Ascending aorta (tissue), 2 donors: ENCODE measurements around the gene NDUFB10. TPM values are rescaled to one million over a fixed set of nuclear protein-coding genes. Genes with fewer than 3 reads are reported as not detected.

ENCODE experiments used
- DNase-seq, 2 donors: peaks; one replicate each; pipeline ENCODE4 v3.0.0-alpha.2; 2019; ENCODE audit warnings: low spot score in 2 of 2
- H3K27ac ChIP-seq, 2 donors: fragments of 200-600 bp; sonication (generic); one replicate each; pipeline ENCODE4 v1.5.1; 2016 to 2017; ENCODE audit warnings: mild to moderate bottlenecking in 1 of 2
- H3K27me3 ChIP-seq: fragments of 200-600 bp; sonication (generic); one replicate; pipeline ENCODE4 v1.5.1; 2017
- H3K36me3 ChIP-seq, 2 donors: fragments of 200-600 bp; sonication (generic); one replicate each; pipeline ENCODE4 v1.5.1; 2016
- H3K4me1 ChIP-seq, 2 donors: fragments of 200-600 bp; sonication (generic); one replicate each; pipeline ENCODE4 v1.5.1; 2016 to 2017; ENCODE audit warnings: mild to moderate bottlenecking in 1 of 2
- H3K4me3 ChIP-seq, 2 donors: fragments of 200-600 bp; sonication (generic); one replicate each; pipeline ENCODE4 v1.5.1; 2016 to 2017; ENCODE audit warnings: mild to moderate bottlenecking in 1 of 2
- H3K9me3 ChIP-seq, 2 donors: fragments of 200-600 bp; sonication (generic); one replicate each; pipeline ENCODE4 v1.5.1; 2016
- intact Hi-C: fragments of 100-400 bp; cut with DNase I; formaldehyde crosslinking; loops from one replicate; pipeline ENCODE4 v1.15.1; 2023
- total RNA-seq: library from RNA; depleted of rRNA; stranded (reverse); fragments of >200 nt; gene quantifications from one replicate; pipeline ENCODE4 v1.1.0, GENCODE V29; 2016
- TF ChIP-seq, protein P1 (sequence below), 3 experiments: fragments of 200-600 bp in 2 of 3; fragments of 450-650 bp in 1 of 3; sonication (generic) in 2 of 3; IDR thresholded peaks; one replicate each; pipeline ENCODE4 v1.5.1; 2016 to 2019; ENCODE audit warnings: antibody characterized with exemption in 3 of 3, mild to moderate bottlenecking in 1 of 3, moderate library complexity in 1 of 3

The NDUFB10 gene
- total RNA-seq, 1 donor from 2014 or later = 68.2 TPM

DNA sequence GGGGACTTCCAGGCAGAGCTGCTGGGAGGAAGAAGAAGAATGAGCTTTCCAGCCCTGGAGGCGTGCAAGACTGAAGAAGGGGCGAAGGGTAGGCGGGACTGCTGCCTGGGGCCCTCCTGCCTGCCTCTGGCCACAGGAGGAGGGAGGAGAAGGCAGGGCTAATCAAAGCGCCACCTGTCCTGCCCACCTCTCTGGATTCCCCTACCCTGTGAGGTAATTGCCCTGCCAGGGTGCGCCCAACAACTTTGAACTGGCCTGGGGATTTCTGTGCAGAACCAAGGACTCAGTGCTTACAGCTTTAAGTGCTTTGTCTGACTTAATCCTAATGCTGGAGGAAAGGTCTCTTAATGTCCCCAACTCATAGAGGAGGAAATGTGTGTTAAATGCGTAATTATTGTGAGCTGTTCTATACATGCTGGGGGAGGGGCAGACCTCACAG lies 22.1 kb downstream of the NDUFB10 start, which contains the start of gene NOXO1:
Gene NOXO1 (minus strand): TSS at position 72 of the 439 bp plus-strand sequence. CDS start 290 bp downstream, outside the sequence.
- no peak for DNase-seq
- intact Hi-C loops = no loop called here
- TF ChIP-seq, protein P1, sequence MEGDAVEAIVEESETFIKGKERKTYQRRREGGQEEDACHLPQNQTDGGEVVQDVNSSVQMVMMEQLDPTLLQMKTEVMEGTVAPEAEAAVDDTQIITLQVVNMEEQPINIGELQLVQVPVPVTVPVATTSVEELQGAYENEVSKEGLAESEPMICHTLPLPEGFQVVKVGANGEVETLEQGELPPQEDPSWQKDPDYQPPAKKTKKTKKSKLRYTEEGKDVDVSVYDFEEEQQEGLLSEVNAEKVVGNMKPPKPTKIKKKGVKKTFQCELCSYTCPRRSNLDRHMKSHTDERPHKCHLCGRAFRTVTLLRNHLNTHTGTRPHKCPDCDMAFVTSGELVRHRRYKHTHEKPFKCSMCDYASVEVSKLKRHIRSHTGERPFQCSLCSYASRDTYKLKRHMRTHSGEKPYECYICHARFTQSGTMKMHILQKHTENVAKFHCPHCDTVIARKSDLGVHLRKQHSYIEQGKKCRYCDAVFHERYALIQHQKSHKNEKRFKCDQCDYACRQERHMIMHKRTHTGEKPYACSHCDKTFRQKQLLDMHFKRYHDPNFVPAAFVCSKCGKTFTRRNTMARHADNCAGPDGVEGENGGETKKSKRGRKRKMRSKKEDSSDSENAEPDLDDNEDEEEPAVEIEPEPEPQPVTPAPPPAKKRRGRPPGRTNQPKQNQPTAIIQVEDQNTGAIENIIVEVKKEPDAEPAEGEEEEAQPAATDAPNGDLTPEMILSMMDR (IDR thresholded peaks at IDR 0.05) = no peak
- Histone ChIP-seq H3K27me3 (peaks cover 17% of the 10 kb centered on the region), H3K4me1 (peaks cover 10 to 16% of the 10 kb centered on the region in 2 donors), H3K4me3 (no peak within 1 kb of the TSS), H3K36me3 (peaks cover 34 to 37% of the 10 kb centered on the region in 2 donors), H3K9me3 (no peaks in the 10 kb centered on the region), H3K27ac (no peak within 1 kb of the TSS)

DNA sequence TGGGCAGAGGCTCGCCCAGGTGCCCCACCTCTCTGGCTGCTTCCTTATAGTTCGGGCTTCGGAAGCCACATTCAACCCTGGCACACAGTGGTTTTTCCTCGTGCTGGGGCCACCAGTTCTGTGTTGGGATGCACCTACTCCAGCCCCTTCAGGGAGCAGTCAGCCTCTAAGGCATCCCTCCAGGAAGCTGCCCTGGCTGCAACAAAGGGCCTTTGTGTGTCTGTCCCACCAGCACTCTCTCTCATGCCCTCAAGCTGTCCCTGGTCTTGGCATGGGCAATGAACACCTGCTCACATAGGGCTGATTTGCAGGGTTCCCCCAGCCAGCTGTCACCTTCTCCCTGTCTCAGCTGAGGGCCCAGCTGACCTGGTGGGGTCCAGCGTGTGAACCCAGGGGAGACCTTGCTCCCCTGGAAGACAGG lies 22.7 kb downstream of the NDUFB10 start:
- Histone ChIP-seq H3K9me3 (no peaks in the 10 kb centered on the region), H3K4me3 (no peak overlapping the region), H3K4me1 (peaks cover 10 to 16% of the 10 kb centered on the region in 2 donors), H3K27ac (no peak overlapping the region), H3K27me3 (peaks cover 17% of the 10 kb centered on the region), H3K36me3 (peaks cover 30 to 35% of the 10 kb centered on the region in 2 donors)
- TF ChIP-seq, protein P1 (IDR thresholded peaks at IDR 0.05) = no peak
- DNase-seq = no peak
- intact Hi-C loops = no loop called here

DNA sequence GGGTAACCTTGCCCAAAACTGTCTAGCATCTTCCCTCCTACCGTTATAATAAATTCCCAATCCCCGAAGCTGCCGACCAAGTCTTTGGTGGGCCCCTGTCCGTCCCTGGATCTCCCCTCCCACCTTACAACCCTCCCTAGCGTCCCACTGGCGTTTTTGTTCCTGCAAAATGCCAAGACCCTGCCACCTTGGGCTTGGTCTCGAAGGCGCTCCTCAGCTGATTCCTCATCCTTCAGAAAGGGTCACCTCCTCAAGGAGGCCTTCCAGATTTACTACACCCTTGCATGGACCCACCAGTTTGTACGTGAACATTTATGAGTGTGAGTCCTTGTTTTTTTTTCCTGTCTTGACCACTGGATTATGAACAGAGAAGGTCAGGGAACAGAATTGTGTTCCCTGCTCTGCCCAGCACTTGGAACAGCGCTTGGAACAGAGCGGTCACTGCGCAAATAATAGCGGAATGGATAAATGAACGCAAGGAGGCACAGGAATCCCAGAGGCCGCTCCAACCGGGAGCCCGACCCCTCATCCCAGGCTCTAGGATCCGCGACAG lies 23.7 kb downstream of the NDUFB10 start:
- TF ChIP-seq, protein P1 (IDR thresholded peaks at IDR 0.05) = no peak
- DNase-seq = no peak
- Histone ChIP-seq H3K4me1 (peaks cover 10 to 16% of the 10 kb centered on the region in 2 donors), H3K9me3 (no peaks in the 10 kb centered on the region), H3K27ac (peak overlapping the region; percentile 49 to 61), H3K36me3 (peaks cover 20 to 25% of the 10 kb centered on the region in 2 donors), H3K27me3 (peaks cover 17% of the 10 kb centered on the region), H3K4me3 (peak overlapping the region; percentile 84 to 95)
- intact Hi-C loops = no loop called here

DNA sequence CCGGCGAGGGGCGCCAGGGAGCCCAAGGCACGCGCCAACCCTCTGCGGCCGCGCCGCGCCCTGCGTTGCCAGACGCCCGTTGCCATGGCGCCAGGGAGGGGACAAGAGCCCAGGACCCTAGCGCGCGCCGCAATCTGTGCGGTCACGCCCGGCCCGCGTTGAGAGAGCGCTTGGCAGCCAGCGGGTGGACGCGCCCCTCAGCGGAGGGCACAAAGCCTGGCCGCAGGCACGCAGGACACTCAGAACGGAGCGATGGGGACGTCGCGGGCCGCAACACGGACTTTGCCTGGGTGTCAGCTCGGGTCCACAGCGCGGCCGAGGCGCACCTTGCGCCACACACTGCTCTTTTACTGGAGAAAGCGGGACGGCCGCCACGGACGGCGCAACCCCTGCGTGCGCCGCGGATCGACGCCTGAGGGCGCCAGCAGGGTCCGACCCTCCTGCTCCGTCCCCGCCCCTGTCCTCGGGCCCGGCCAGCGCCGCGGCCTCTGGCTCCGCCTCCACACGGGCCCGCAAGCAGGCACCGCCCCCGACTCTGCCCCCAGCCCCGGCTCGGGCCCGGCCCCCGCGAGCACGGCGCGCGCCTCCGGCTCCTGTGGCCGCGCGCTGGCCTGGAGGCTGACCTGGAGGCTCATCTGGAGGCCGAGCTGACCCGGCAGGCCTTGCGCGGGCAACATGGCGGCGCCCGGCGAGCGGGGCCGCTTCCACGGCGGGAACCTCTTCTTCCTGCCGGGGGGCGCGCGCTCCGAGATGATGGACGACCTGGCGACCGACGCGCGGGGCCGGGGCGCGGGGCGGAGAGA lies 24.4 kb downstream of the NDUFB10 start, which contains the start of gene GFER:
Gene GFER (plus strand): TSS at position 650 of the 803 bp plus-strand sequence. CDS start 26 bp downstream, at position 676.
- H3K4me1 ChIP-seq = peaks cover 10 to 16% of the 10 kb centered on the region in 2 donors
- H3K27me3 ChIP-seq = peaks cover 17% of the 10 kb centered on the region
- peak within 1 kb of the TSS; percentile 84 to 95 for H3K4me3 ChIP-seq
- intact Hi-C loops = no loop called here
- peaks cover 14 to 18% of the 10 kb centered on the region in 2 donors for H3K36me3 ChIP-seq
- DNase-seq = peak; percentile 52 to 93
- H3K9me3 ChIP-seq = no peaks in the 10 kb centered on the region
- TF ChIP-seq, protein P1 (IDR thresholded peaks at IDR 0.05) = peak in 2 of 3 experiments; percentile 29 to 40
- H3K27ac ChIP-seq = peak within 1 kb of the TSS; percentile 49 to 61

DNA sequence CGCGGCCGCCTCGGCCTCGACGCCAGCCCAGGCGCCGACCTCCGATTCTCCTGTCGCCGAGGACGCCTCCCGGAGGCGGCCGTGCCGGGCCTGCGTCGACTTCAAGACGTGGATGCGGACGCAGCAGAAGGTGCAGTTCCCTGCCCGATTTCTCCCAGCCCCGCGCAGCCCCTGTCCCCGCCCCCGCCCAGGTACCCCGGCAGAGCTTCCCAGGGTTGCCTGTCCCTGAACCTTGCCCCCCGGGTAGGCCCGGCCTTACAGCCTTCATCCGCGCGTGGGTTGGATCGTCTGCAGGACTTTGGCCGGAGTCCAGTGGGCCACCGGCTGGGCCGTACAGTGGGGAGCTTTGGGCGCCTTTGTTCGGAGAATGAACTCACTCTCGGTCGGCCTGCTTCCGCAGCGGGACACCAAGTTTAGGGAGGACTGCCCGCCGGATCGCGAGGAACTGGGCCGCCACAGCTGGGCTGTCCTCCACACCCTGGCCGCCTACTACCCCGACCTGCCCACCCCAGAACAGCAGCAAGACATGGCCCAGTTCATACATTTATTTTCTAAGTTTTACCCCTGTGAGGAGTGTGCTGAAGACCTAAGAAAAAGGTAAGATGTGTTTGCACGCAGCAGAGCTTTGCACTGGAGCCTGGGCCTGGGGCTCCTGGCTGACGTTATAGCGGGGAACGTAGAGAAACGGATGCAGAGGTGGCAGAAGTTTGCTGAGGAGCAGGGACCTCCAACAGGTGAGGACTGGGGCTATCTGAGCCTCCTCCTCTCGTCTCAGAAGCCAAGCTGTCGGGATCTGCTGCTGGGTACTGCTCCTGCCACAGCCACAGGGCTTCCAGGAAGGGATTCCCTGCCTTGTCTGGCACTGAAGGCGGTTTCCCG lies 25.2 kb downstream of the NDUFB10 start:
- DNase-seq = no peak
- H3K4me3 ChIP-seq = peak overlapping the region; percentile 84 to 95
- no peaks in the 10 kb centered on the region for H3K9me3 ChIP-seq
- intact Hi-C loops = no loop called here
- H3K27me3 ChIP-seq = peaks cover 16% of the 10 kb centered on the region
- peak overlapping the region; percentile 49 to 54 for H3K27ac ChIP-seq
- peaks cover 10 to 16% of the 10 kb centered on the region in 2 donors for H3K4me1 ChIP-seq
- H3K36me3 ChIP-seq = peaks cover 14 to 16% of the 10 kb centered on the region in 2 donors
- TF ChIP-seq, protein P1 (IDR thresholded peaks at IDR 0.05) = no peak
